ENCODE measurements around the gene ATG101. TPM values are rescaled to one million over a fixed set of nuclear protein-coding genes. Genes with fewer than 3 reads are reported as not detected.
A peak's percentile ranks its signal among the peaks of the same experiment; 100 is the strongest.

ATG101 gene
- total RNA-seq, 2 experiments from 2014 or later: 38.0 to 53.9 TPM

DNA sequence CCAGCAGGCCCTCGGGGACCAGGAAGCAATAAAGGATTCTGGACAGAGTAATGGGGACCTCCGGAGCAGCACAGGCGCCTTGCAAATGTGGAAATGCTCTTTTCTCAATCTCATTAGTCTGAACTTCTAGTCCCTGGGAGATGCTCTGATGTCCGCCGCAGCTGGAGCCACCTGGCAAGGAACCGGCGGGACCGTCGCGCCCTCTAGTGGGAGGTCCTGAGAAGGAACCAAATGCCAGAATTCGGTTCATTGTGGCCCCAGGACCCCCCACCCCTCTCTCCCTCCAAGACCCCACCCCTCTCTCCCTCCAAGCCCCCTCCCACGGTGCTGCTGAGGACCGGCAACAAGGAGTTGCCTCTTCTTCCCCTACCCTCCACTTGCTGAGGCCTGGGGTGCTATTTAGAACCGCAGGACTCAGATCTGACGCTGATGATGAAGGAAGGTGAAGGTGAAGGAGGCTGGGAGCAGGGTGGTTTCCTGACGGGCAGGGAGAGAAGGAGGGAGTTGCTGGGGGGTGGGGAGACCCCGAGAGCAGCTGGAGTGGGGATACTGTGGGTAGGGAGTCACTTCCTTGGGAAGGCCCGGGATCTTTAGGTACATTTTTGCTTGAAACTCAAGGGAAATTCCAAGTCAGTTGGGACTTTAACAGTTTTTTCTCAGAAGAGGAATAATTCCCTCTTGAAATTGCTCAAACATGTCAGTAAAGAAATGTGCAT is 52.2 kb downstream of the ATG101 start:
- peaks cover 70% of the 10 kb centered on the region for H3K4me1 ChIP-seq (ENCODE audit: insufficient read depth, low read length, poor library complexity, severe bottlenecking)
- ChIA-PET CTCF (ENCODE audit: unreplicated experiment) (interaction anchor here (1.0 to 2.2 kb wide), 3 partner anchors 90 to 97 kb away, joined by 3 to 27 read pairs (median 8); no protein-coding TSS in a partner anchor), POLR2A (interaction anchor here (0.7 to 0.9 kb wide), 2 partner anchors 17 to 124 kb away, joined by 3 read pairs; no protein-coding TSS in a partner anchor)
- no peaks in the 10 kb centered on the region for H3K9me2 ChIP-seq (ENCODE audit: insufficient read depth, low read length)
- H4K20me1 ChIP-seq (ENCODE audit: insufficient read depth, low read length): no peaks in the 10 kb centered on the region
- no peaks in the 10 kb centered on the region for H3K9me3 ChIP-seq (ENCODE audit: low read length)
- peak; percentile 86 for DNase-seq (ENCODE audit: low spot score)
- intact Hi-C loops (cut with micrococcal nuclease; ENCODE audit: unreplicated experiment): no loop called here
- peaks cover 9% of the 10 kb centered on the region; the same call in 1 of the 2 replicates for H3K79me2 ChIP-seq (ENCODE audit: insufficient read depth, low read depth, low read length)
- H3K36me3 ChIP-seq (ENCODE audit: insufficient read depth, low read length): no peaks in the 10 kb centered on the region
- peak overlapping the region; percentile 27 for H3K4me3 ChIP-seq (ENCODE audit: low read depth, low read length, poor library complexity, severe bottlenecking)
- BruUV-seq (replicated peaks): no TSS peak
- TF ChIP-seq EZH2phosphoT487 (IDR thresholded peaks at IDR 0.05; ENCODE audit: borderline replicate concordance, low read depth, low read length): no peak
- TF ChIP-seq, protein P1, sequence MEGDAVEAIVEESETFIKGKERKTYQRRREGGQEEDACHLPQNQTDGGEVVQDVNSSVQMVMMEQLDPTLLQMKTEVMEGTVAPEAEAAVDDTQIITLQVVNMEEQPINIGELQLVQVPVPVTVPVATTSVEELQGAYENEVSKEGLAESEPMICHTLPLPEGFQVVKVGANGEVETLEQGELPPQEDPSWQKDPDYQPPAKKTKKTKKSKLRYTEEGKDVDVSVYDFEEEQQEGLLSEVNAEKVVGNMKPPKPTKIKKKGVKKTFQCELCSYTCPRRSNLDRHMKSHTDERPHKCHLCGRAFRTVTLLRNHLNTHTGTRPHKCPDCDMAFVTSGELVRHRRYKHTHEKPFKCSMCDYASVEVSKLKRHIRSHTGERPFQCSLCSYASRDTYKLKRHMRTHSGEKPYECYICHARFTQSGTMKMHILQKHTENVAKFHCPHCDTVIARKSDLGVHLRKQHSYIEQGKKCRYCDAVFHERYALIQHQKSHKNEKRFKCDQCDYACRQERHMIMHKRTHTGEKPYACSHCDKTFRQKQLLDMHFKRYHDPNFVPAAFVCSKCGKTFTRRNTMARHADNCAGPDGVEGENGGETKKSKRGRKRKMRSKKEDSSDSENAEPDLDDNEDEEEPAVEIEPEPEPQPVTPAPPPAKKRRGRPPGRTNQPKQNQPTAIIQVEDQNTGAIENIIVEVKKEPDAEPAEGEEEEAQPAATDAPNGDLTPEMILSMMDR (conservative IDR thresholded peaks at IDR 0.05; ENCODE audit: low read length): peak; percentile 89
- peak overlapping the region; percentile 41 for H3K27ac ChIP-seq (ENCODE audit: low read depth, low read length, poor library complexity, severe bottlenecking)
- peak overlapping the region; percentile 83 for H2AFZ ChIP-seq (ENCODE audit: low read length)
- peak overlapping the region; percentile 70 for H3K4me2 ChIP-seq (ENCODE audit: low read length)

DNA sequence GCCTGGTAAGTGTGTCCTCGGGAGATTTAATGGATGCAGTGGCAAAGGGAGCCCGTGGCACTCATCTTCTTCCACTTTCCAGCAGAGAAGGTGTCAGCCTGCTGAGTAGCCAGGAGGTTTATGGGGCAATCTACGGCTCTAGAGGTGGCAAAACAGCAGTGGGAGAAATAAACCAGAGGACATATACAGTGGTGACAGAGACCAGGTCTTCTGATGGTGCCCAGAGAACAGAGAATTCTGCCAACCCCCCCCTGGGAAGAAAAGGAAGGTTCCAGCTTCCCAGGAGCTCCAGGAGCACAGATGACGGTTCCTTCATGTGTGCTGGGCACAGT is 52.7 kb downstream of the ATG101 start:
- Histone ChIP-seq H3K36me3 (ENCODE audit: insufficient read depth, low read length) (no peaks in the 10 kb centered on the region), H3K79me2 (ENCODE audit: insufficient read depth, low read depth, low read length) (peaks cover 4% of the 10 kb centered on the region; the same call in 1 of the 2 replicates), H3K27ac (ENCODE audit: low read depth, low read length, poor library complexity, severe bottlenecking) (peak overlapping the region; percentile 41), H2AFZ (ENCODE audit: low read length) (peak overlapping the region; percentile 83), H3K9me2 (ENCODE audit: insufficient read depth, low read length) (no peaks in the 10 kb centered on the region), H3K4me3 (ENCODE audit: low read depth, low read length, poor library complexity, severe bottlenecking) (peak overlapping the region; percentile 27), H3K4me2 (ENCODE audit: low read length) (peak overlapping the region; percentile 70), H3K9me3 (ENCODE audit: low read length) (no peaks in the 10 kb centered on the region), H4K20me1 (ENCODE audit: insufficient read depth, low read length) (no peaks in the 10 kb centered on the region), H3K4me1 (ENCODE audit: insufficient read depth, low read length, poor library complexity, severe bottlenecking) (peaks cover 68% of the 10 kb centered on the region)
- POLR2A ChIA-PET: interaction anchor here (0.6 to 1.8 kb wide), 3 partner anchors 36 to 100 kb away, joined by 3 to 17 read pairs (median 3); no protein-coding TSS in a partner anchor
- BruUV-seq (replicated peaks): no TSS peak
- intact Hi-C loops (cut with micrococcal nuclease; ENCODE audit: unreplicated experiment): no loop called here
- CTCF ChIA-PET (ENCODE audit: unreplicated experiment): interaction anchor here (2.2 kb wide), 1 partner anchor 97 kb away, joined by 27 read pairs; no protein-coding TSS in a partner anchor
- TF ChIP-seq, protein P1 (conservative IDR thresholded peaks at IDR 0.05; ENCODE audit: low read length): no peak
- no peak for TF ChIP-seq EZH2phosphoT487 (IDR thresholded peaks at IDR 0.05; ENCODE audit: borderline replicate concordance, low read depth, low read length)
- DNase-seq (ENCODE audit: low spot score): no peak

DNA sequence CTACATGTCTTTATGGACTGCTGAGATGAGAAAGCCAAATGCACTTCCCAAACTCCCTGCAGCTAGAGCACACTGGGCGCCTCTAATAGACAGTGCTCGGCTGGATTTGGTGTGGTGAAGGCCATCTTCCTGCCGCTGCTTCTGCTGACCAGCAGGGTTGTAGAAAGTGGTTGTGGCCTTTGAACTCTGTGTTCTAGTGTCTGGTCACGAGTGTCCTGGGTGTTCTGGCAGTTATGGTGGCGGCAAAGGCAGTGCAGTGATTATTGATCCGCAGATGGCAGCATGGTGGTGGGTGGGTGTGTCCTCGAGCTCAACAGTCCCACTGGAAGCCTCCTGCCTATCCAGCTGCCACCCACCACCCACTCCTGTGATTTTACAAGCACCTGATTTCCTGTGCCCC is 53.1 kb downstream of the ATG101 start:
- POLR2A ChIA-PET: interaction anchor here (0.6 to 2.0 kb wide), 6 partner anchors 35 to 237 kb away, joined by 3 to 33 read pairs (median 4); no protein-coding TSS in a partner anchor

More for the DNA sequence above, 53.1 kb downstream of the ATG101 start:
- Histone ChIP-seq H3K4me1 (ENCODE audit: insufficient read depth, low read length, poor library complexity, severe bottlenecking) (peaks cover 68% of the 10 kb centered on the region), H3K27ac (ENCODE audit: low read depth, low read length, poor library complexity, severe bottlenecking) (peak overlapping the region; percentile 58), H3K4me3 (ENCODE audit: low read depth, low read length, poor library complexity, severe bottlenecking) (no peak overlapping the region), H4K20me1 (ENCODE audit: insufficient read depth, low read length) (no peaks in the 10 kb centered on the region), H3K9me2 (ENCODE audit: insufficient read depth, low read length) (no peaks in the 10 kb centered on the region), H3K9me3 (ENCODE audit: low read length) (no peaks in the 10 kb centered on the region), H3K79me2 (ENCODE audit: insufficient read depth, low read depth, low read length) (no peaks in the 10 kb centered on the region; the same call in 1 of the 2 replicates), H3K36me3 (ENCODE audit: insufficient read depth, low read length) (no peaks in the 10 kb centered on the region), H3K4me2 (ENCODE audit: low read length) (peak overlapping the region; percentile 70), H2AFZ (ENCODE audit: low read length) (no peak overlapping the region; the same call in 1 of the 2 replicates)
- intact Hi-C loops (cut with micrococcal nuclease; ENCODE audit: unreplicated experiment): no loop called here
- BruUV-seq (replicated peaks): no TSS peak
- no peak for TF ChIP-seq EZH2phosphoT487 (IDR thresholded peaks at IDR 0.05; ENCODE audit: borderline replicate concordance, low read depth, low read length)
- TF ChIP-seq, protein P1 (conservative IDR thresholded peaks at IDR 0.05; ENCODE audit: low read length): no peak
- DNase-seq (ENCODE audit: low spot score): no peak
- CTCF ChIA-PET (ENCODE audit: unreplicated experiment): interaction anchor here (1.5 to 2.2 kb wide), 2 partner anchors 90 to 98 kb away, joined by 3 to 27 read pairs; no protein-coding TSS in a partner anchor

Data from OCI-LY7 (cell line).